Measurements from ENCODE around the gene ADAMTSL2.

Gene ADAMTSL2

DNA sequence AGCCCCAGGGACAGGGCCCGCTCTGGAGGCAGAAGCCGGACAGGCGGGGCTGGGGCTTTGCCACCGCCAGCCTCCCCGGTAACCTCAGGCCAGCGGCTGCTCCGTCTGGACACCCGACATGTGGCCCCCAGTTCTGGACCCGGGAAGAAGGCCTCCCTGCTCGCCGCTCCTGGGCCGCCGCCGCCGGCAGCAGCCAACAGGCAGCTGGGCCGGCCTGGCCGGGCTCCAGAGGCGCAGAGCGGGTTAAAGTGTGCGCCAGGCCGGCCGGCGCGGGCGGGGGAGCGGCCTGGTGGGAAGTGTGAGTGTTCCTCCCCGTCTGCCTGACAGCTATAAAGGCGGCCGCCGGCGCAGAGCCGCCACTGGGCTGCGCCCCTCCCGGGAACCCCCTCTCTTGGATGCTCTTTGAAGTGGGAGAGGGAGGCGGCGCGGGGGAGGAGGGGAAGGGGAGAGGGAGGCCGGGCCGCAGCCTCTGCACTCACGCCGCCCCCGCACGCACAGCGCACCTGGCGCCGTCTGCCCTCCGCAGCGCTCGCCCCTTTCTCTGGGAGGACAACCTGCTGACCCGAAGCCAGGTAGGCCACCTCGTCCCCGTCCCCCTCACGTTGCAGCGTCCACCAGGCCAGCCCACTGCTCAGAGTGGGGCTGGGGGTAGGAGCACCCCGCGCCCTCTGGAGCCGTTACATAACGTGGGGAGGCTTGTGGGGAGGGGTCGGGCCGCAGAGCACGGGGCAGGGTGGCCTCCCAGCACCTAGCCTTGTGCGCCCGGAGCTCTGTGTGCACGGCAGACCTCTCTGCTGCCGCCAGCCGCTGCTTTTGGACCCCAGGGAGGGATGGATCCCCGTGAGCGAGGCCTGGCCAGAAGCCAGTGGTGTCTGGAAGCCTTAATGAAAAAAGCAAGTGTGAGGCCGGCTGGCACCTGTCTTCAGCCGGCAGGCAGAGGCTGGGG lies at the start of gene ADAMTSL2:
Gene ADAMTSL2 (plus strand): TSS at position 359 of the 946 bp plus-strand sequence. CDS start 2,009 bp downstream, outside the sequence.
- DNase-seq (ENCODE audit: low spot score): peak; percentile 68

GRCh38 chr9:133485531-133486260 lies 48.8 kb upstream of the ADAMTSL2 start:
- DNase-seq (ENCODE audit: low spot score): peak; percentile 55

DNA sequence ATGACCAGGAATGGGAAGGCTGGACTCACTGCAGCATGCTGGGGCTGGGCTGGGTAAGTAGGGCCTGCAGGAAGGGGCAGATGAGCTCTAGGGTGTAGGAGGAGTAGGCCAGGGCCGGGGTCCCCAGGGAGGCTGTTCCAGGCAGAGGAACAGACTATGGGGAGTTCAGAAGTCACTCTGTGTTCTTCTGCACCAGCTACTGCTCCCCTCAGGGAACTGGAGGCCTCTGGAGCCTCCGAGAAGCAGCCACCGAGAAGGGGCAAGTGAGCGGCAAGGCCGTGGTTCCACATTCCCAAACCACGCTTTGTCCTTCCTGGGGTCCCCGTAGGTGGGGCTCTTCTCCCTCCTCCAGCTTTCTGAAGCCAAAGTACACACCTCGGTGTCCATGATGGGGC lies 47.2 kb upstream of the ADAMTSL2 start:
- no peak for DNase-seq (ENCODE audit: low spot score)

- DNase-seq (ENCODE audit: low spot score): no peak
Observed at GRCh38 chr9:133488686-133489252, 45.7 kb upstream of the ADAMTSL2 start.

DNA sequence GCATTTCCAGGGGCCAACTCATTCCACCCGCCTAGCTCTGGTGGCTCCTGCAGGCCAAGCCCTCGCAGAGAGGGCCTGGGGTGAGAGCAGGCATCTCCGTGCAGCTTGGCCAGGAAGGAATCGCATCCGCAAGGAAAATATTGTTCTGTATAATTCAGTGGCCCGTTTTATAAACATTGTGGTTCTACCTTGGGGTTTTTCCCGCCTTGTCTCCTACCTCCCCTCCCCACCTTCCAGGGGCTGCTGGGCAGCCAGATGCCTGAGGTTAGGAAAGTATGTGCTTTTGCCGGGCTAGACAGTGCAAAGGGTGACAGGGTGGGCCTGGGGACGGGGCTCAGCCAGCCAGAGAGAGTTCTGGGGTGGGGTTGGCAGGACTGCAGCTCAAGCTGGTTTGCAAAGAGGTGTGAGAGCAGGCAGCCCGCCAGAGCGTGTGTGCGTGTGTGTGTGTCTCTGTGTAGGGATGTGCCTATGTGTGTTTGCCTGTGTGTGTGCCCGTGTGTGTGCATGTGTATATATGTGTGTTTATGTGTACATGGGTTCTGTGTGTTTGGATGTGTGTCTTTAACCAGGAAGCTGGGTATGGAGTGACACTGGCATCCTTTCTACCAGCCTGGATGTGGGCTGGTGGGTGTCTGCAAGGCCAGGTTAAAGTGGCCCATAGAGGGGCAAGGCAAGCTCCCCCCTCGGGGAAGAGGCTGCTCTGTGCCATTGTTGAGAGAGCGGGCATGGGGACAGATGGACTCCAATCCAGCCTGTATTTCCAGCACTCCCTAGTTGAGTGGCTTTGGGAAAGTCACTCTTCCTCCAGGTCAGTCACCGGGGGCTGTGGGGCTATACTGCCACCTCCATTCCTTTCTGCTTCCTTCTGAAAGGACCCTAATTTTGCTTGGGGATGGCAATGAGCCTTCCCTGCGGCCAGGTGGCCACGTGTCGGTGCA lies 45.0 kb upstream of the ADAMTSL2 start:
- DNase-seq (ENCODE audit: low spot score): no peak

DNA sequence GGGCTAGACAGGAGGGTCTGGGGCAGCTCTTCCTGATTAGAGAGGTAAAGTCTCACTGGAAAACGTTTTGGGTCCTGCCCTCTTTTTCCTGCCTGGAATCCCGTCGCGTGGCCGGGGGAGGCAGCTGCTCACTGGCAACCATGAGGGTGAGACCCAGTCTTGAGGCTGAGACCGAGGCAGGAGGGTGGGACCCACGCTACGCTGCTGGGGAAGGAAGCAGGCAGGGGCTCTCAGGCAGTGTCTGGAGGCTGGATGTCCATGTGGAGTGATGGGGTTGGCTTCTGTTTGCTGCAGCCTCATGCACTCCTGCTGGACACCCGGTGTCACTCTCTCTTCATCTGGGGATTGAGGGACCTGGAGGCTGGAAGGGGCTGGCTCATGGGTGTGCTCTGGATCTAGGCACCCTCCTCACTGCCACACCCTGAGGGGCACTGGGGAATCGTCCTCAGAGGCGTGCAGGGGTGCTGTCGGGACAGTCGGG lies 44.3 kb upstream of the ADAMTSL2 start:
- DNase-seq (ENCODE audit: low spot score): no peak

- no peak for DNase-seq (ENCODE audit: low spot score)
Observed at GRCh38 chr9:133490865-133491655, 43.4 kb upstream of the ADAMTSL2 start.

DNA sequence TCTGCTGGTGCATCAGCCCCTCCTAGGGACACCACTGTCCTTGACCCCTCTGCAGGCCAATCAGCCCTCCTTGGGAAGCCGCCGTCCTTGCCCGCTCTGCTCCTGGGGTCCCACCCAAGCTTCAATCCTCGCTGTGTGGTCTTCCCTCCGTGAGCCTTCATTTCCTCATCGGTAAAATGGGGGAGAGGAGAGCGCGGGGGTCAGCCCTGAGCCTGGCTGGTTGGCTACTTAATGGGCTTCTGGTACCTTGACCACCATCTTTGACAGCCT lies 42.9 kb upstream of the ADAMTSL2 start:
- no peak for DNase-seq (ENCODE audit: low spot score)

GRCh38 chr9:133492061-133493021 lies 42.2 kb upstream of the ADAMTSL2 start:
- DNase-seq (ENCODE audit: low spot score): no peak

DNA sequence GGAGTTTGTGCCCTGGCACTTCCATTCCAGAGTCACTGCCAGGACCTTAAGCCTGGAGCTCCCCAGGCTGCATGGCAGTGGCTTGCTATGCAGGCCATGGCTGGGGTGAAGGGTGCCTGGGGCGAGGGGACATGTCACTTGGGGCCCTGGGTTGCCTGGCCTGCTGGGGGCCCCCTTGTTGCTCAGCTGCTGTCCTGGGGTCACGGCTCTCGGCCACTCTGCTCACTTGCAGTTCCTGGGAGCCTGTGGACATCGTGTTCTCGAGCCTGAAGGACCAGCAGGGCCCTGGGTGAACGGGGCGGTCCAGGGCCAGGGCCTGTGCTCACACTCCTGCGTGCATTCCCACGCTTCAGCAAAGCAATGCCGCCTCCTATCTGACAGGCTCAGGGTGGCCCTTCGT lies 41.1 kb upstream of the ADAMTSL2 start:
- no peak for DNase-seq (ENCODE audit: low spot score)

DNA sequence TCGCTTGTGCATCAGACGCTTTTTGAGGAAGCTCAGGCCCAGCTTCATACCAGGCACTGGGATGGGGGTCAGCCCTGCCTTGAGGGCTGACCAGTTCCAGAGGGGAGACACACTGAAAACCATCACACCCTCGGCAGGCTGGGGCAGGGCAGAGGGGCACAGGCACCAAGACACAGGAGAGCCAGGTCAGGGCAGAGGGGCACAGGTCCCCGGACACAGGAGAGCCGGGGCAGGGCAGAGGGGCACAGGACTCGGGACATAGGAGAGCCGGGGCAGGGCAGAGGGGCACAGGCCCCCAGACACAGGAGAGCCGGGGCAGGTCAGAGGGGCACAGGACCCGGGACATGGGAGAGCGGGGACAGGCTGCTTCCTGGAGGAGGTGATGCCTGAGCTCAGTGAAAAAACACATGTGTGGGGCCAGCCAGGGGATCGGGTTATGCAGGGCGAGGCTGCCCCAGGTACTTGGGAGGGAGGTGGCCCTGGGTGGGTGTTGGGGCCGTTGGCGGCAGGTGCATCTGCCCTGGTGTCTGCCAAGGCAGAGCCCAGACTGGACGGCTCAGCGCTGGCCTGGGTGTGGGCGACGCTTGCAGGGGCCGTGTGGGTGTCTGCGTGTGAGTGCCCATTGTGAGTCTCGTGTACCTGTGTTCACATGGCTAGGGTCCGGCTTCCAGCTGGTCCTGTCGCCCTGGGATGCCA lies 40.5 kb upstream of the ADAMTSL2 start:
- no peak for DNase-seq (ENCODE audit: low spot score)

DNA sequence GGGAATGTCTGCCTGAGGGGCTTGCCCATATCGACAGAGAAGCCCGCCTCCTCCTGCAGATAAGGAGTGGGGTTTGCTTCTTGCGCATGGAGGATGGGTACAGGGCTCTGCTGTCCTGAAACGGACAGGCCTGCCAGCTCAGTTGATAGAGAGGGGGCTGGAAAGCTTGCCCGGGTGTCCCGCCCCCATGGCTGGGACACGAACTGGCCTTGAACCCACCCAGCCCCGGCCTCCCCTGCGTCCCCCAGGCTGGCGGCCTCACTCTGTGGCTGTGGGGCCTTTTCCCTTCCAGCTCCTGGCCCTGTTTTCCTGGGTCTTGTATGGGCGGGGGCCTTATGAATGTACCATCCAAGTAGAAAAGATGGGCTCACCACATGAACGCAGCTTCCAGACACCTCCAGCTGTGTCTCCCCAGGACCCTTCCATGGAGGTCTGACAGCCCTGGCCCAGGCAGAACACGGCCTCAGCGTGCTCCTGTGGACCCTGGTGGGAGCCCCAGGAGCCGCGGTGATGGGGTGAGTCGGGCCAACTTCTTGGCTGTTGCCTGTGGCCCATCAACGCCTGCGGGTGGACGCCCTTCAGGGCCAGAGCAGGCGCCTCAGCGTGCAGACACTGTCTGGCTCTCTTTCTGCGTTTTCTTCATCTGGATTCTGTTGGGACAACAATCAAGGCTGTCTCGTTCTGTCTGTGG lies 39.7 kb upstream of the ADAMTSL2 start:
- no peak for DNase-seq (ENCODE audit: low spot score)

DNA sequence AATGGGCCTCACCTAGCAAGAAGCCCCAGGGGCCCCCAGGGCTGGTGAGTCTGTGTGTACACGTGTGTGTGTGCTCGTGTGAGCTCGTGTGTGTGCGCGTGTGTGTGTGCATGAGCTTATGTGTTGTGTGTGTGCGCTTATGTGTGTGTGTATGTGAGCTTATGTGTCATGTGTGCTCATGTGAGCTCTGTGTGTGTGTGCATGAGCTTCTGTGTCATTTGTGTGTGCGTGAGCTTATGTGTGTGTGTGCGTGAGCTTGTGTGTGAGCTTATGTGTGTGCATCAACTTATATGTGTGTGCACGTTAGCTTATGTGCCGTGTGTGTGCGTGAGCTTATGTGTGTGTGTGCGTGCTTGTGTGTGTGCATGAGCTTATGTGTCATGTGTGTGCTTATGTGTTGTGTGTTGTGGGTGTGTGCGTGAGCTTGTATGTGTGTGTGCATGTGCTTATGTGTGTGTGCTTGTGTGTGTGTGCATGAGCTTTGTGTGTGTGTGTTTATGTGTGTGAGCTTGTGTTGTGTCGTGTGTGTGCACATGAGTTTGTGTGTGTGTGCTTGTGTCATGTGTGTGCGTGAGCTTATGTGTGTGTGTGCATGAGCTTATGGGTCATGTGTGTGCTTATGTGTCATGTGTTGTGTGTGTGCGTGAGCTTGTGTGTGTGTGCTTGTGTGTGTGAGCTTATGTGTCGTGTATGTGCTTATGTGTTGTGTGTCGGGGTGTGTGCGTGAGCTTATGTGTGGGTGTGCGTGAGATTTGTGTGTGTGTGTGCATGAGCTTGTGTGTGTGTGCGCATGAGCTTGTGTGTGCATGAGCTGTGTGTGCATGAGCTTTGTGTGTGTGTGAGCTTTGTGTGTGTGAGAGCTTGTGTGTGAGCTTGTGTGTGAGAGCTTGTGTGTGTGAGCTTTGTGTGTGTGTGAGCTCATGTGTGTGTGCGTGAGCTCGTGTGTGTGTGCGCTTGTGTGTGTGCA lies 38.9 kb upstream of the ADAMTSL2 start:
- no peak for DNase-seq (ENCODE audit: low spot score)

GRCh38 chr9:133496861-133497842 lies 37.4 kb upstream of the ADAMTSL2 start:
- no peak for DNase-seq (ENCODE audit: low spot score)

DNA sequence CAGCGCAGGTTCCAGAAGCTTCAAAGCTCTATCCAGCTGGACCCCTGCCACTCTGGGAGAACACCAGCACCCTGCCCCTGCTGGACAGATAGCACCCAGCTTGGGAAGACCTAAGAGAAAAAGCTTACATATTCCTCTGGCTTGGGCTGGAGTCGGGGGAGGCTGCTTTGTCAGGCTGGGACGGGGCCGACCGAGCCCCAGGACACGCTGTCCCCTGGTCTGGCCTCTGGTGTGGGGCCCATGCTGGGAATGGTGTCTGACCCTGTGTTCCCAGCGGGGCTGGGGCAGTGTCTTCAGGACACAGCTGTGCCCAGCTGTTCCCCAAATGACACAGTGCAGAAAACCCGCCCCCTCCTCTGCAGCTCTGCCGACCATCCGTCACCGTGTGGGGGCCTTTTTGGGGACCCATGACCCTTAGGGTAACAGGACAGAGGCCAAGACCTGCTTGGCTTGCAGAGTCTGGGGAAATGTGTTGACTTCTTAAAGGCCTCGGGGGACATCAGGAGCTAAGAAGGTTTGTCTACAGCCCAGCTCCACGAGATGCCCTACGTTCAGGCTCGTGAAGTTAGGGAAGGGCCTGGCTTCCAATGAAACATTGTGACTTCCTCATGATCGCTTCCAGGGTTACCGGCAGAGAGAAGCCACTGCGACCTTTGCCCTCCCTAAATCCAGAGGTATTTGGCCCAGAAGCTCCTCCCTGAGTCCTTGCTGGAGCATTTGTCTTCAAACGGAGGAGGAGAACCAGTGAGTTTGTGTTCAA lies 35.2 kb upstream of the ADAMTSL2 start:
- no peak for DNase-seq (ENCODE audit: low spot score)

Data from D341Med (cell line).